HT-29 (cell line): Measurements from ENCODE around the gene CDK16. TPM values are rescaled to one million over a fixed set of nuclear protein-coding genes. Genes with fewer than 3 reads are reported as not detected.
"Not testable (repeated sequence)": the region's sequence is repeated elsewhere in the genome, so short reads cannot be mapped to it uniquely, and the experiment has no call there.

Source experiments
- DNase-seq: peaks from one replicate; pipeline ENCODE4 v3.0.0-alpha.2; 2015; ENCODE audit warnings: low spot score
- total RNA-seq: library from RNA; depleted of rRNA; stranded (reverse); fragments of >200 nt; shearing (Covaris generic); gene quantifications from 2 replicates; pipeline ENCODE4 v1.2.3, GENCODE V29; 2014; rRNA removed

Gene CDK16
- total RNA-seq, 1 experiment from 2014 or later: 137 TPM

DNA sequence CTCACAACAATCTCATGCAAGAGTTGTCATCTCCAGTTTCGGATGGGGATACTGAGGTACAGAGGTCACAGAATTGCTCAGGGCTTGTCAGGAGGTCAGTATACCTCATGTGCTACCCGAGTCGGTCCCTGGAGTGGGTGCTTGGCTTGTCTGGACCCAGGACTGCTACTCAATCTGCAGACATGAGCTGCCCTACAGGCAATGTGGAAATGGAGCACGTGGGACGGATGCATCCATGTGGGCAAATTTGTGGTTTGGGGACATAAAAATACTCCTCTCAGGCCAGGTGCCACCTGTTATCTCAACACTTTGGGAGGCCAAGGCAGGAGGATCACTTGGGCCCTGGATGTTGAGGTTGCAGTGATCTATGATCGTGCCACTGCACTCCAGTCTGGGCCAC is 30.1 kb downstream of the CDK16 start:
- no peak for DNase-seq

DNA sequence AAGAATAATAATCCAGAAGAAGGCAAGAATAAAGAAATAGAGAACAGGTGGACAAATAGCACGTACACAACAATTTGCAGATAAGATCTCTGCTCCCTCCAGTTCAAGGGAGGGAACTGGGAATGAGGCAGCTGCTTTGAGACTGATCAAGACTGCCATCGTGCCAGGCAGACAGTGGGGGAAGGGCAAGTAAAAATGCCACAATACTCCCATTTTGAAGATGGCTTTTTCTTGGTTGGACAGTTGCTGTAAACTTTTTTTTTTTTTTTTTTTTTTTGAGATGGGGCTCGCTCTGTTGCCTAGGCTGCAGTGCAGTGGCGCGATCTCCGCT is 31.5 kb downstream of the CDK16 start:
- no peak for DNase-seq

DNA sequence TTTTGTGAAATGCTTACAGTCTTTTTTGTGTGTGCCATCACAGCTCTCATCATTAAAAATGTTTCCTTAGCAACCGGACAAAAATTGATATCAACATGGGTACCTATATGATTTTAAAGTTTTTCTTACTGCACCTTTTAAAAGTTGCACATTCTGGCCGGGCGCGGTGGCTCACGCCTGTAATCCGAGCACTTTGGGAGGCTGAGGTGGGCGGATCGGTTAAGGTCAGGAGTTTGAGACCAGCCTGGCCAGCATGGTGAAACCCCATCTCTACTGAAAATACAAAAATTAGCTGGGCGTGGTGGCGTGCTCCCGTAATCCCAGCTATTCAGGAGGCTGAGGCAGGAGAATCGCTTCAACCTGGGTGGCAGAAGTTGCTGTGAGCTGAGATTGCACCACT is 39.1 kb downstream of the CDK16 start:
- DNase-seq: not testable (repeated sequence)

DNA sequence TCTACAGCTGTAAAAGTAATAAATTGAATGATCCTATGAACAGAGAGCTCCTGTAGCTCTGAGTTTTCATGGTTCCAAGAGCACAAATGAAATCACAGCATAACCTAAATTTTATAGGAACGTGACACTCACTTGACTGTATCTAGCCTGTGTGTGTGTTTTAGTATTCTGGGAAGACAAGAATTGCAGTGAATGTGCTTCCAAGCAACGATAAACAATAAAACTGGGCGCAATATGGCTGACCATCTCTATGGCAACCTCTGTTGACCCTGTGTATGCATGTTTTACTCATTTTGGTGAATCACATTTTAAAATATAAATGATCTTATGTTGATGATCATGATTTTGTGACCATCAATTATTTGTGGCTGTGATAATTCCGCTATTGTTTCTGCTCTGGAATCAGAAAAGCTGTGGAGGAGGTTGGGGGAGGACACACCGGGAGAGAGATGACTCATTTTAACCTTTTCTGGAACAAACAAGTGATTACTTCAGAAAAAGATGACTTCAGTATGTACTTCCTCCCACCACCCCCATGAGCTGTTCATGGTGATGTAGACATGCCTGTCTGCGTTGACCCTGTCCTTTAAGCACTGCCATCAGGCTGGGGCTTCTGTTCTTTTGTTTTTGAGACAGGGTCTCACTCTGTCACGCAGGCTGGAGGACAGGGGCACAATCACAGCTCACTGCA is 46.1 kb downstream of the CDK16 start:
- DNase-seq: no peak

DNA sequence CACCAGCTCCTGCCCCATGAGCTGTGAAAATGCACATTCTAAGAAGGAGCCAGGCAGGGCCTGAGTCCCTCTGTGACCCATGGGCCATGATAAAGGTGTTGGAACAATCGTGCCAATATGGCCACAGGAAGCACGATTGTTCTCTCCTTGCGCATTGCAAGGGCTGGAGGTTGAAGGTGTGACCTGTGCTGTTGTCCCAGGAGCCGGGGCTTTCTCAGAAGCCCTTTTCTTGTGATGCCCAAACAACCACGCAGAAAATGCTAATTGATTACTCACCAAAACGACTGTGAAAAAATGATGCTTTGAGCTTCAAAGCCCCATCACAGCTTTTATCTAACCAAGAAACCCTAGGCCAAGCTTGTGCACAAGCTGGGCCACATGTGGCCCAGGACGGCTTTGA is 48.2 kb downstream of the CDK16 start:
- DNase-seq: no peak

DNA sequence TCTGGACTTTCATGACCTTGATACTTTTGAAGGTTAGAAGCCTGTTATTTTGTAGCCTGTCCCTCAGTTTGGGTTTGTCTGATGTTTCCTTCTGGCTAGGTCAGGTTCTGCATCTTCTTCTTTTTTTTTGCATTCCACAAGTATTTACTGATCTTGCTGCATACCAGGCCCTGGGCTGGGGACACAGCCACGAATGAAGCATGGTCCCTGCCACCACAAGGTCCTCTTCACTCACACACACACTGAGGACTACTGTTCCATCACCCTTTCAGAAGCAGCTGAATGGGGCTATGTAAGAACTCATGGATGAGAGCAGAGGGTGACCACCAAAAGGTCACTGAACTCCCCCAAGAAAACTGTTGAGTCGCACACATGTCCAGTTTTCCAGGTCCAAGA is 53.5 kb downstream of the CDK16 start:
- DNase-seq: no peak

DNA sequence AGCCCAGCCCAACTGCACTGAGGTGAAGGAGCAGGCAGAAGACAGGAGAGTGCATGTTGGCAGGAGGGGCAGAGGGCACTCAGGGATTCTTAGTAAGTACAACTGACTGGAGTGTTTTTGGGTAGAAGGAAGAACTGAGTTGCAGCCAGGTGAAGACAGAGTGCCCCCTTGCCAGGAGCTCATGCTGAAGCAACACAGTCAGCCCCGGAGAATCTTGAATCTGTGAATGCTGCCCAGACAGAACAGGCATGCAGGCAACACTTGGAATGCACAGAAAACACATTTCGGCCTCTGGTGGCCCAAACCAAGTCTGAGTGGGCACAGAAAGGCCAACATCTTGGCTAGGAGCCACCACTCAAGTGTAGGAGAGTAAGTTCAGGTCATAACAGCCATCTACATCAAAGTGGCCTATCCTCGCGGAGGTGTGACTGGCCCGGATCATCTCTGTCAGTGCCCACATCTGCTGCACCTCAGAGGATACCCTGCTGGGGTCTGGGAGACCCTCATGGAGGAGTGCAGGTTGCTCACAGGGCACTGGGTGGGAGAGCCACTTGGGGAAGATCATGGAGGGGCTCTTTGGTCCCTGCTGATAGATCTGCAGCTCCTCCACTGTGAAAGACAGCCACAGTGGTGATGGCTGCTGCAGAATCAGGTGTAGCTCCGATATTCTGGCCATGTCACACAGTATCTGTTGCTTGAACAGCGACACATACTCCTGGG is 54.7 kb downstream of the CDK16 start:
- DNase-seq: no peak

DNA sequence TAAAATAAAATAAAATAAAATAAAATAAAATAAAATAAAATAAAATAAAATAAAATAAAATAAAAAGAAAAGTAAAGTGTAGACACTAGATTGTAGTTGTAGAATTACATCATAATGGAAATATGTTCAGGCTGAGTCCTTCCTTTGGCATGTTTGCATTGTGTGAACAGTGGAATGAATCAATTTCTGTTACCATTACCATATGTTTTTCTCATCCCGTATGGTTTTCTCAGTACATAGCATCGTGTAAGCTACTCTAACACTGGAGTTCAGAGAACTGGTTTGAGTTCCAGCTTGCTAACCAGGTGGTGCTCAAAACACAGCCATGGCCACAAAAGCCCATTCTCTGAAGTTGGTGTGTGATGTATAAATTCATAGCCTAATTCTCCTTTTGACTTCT is 60.2 kb downstream of the CDK16 start:
- no peak for DNase-seq

Other genes starting within 250 kb of the CDK16 start
- 0.05 TPM in 2 replicates for gene RGN, start 140.2 kb upstream of the CDK16 start, total RNA-seq
- 164 and 196 TPM in 2 replicates for gene NDUFB11, start 74.0 kb upstream of the CDK16 start, total RNA-seq
- 81.2 and 81.5 TPM in 2 replicates for gene RBM10, start 73.5 kb upstream of the CDK16 start, total RNA-seq
- 323 and 337 TPM in 2 replicates for gene UBA1, start 24.9 kb upstream of the CDK16 start, total RNA-seq
- gene USP11, start 14.3 kb downstream of the CDK16 start, total RNA-seq: 13.6 and 21.2 TPM in 2 replicates
- gene ZNF157, start 151.9 kb downstream of the CDK16 start, total RNA-seq: not detected in 2 replicates